ENCODE measurements around the gene COL15A1. TPM values are rescaled to one million over a fixed set of nuclear protein-coding genes. Genes with fewer than 3 reads are reported as not detected.
"Not testable (repeated sequence)": the region's sequence is repeated elsewhere in the genome, so short reads cannot be mapped to it uniquely, and the experiment has no call there.

The COL15A1 gene
- total RNA-seq, 1 experiment from 2014 or later, result 0.10 TPM

GRCh38 chr9:98911042-98911441, 32.7 kb upstream of the COL15A1 start:
- no peaks in the 10 kb centered on the region for H3K4me1 ChIP-seq (ENCODE audit: control insufficient read depth, insufficient read depth, low read length)
- no peaks in the 10 kb centered on the region for H3K27me3 ChIP-seq (ENCODE audit: control insufficient read depth, insufficient read depth, low read length)
- TF ChIP-seq SIN3A (IDR thresholded peaks at IDR 0.05; ENCODE audit: borderline replicate concordance, insufficient read depth, low read depth, low read length) (no peak), REST (IDR thresholded peaks at IDR 0.05; ENCODE audit: insufficient read depth in 1 of 2, low read depth in 2 of 2, low read length in 1 of 2) (no peak), TCF7L2 (IDR thresholded peaks at IDR 0.05; ENCODE audit: low read depth, low read length) (no peak), CTCF (IDR thresholded peaks at IDR 0.05) (no peak), POLR2AphosphoS5 (IDR thresholded peaks at IDR 0.05; ENCODE audit: low read depth, low read length) (no peak)
- BruUV-seq (replicated peaks), result no TSS peak
- no peaks in the 10 kb centered on the region for H3K9me3 ChIP-seq (ENCODE audit: control insufficient read depth, insufficient read depth, low read depth, low read length)
- H3K27ac ChIP-seq (ENCODE audit: low read length), result no peak overlapping the region
- no peak overlapping the region for H3K4me3 ChIP-seq (ENCODE audit: low read depth in 2 of 2, low read length in 2 of 2)
- no peaks in the 10 kb centered on the region for H3K36me3 ChIP-seq (ENCODE audit: control insufficient read depth, insufficient read depth, low read length)
- DNase-seq (ENCODE audit: low read depth, low spot score) (no peak), ATAC-seq (no peak)
- intact Hi-C loops (cut with micrococcal nuclease; ENCODE audit: unreplicated experiment) (no loop called here), in situ Hi-C loops (cut with HindIII; ENCODE audit: low pct_unique_long_range_greater_than_20kb, low sequenced_read_pairs) (no loop called here)
- POLR2A ChIA-PET, result interaction anchor here (0.6 kb wide), 1 partner anchor 13 kb away, joined by 3 read pairs; no protein-coding TSS in a partner anchor
- CTCF ChIA-PET, result no interaction called here

- DNase-seq (ENCODE audit: low read depth, low spot score); H3K4me3 ChIP-seq (ENCODE audit: low read depth in 2 of 2, low read length in 2 of 2); H3K4me1 ChIP-seq (ENCODE audit: control insufficient read depth, insufficient read depth, low read length); in situ Hi-C loops (cut with HindIII; ENCODE audit: low pct_unique_long_range_greater_than_20kb, low sequenced_read_pairs); H3K36me3 ChIP-seq (ENCODE audit: control insufficient read depth, insufficient read depth, low read length); CTCF ChIA-PET; BruUV-seq (replicated peaks); POLR2A ChIA-PET; ATAC-seq; H3K9me3 ChIP-seq (ENCODE audit: control insufficient read depth, insufficient read depth, low read depth, low read length); H3K27ac ChIP-seq (ENCODE audit: low read length); intact Hi-C loops (cut with micrococcal nuclease; ENCODE audit: unreplicated experiment); H3K27me3 ChIP-seq (ENCODE audit: control insufficient read depth, insufficient read depth, low read length): not testable (repeated sequence)
These were observed 32.0 kb upstream of the COL15A1 start for GRCh38 chr9:98911738-98912137.

GRCh38 chr9:98912450-98912849, 31.3 kb upstream of the COL15A1 start:
- no peak overlapping the region for H3K4me3 ChIP-seq (ENCODE audit: low read depth in 2 of 2, low read length in 2 of 2)
- H3K4me1 ChIP-seq (ENCODE audit: control insufficient read depth, insufficient read depth, low read length), result no peaks in the 10 kb centered on the region
- intact Hi-C loops (cut with micrococcal nuclease; ENCODE audit: unreplicated experiment), result no loop called here
- no peak for TF ChIP-seq SIN3A (IDR thresholded peaks at IDR 0.05; ENCODE audit: borderline replicate concordance, insufficient read depth, low read depth, low read length)
- no peak for TF ChIP-seq TCF7L2 (IDR thresholded peaks at IDR 0.05; ENCODE audit: low read depth, low read length)
- TF ChIP-seq CTCF (IDR thresholded peaks at IDR 0.05), result no peak
- TF ChIP-seq POLR2AphosphoS5 (IDR thresholded peaks at IDR 0.05; ENCODE audit: low read depth, low read length), result no peak
- TF ChIP-seq REST (IDR thresholded peaks at IDR 0.05; ENCODE audit: insufficient read depth in 1 of 2, low read depth in 2 of 2, low read length in 1 of 2), result no peak
- H3K27me3 ChIP-seq (ENCODE audit: control insufficient read depth, insufficient read depth, low read length), result no peaks in the 10 kb centered on the region
- no peaks in the 10 kb centered on the region for H3K9me3 ChIP-seq (ENCODE audit: control insufficient read depth, insufficient read depth, low read depth, low read length)
- in situ Hi-C loops (cut with HindIII; ENCODE audit: low pct_unique_long_range_greater_than_20kb, low sequenced_read_pairs), result no loop called here
- ChIA-PET CTCF (no interaction called here), POLR2A (no interaction called here)
- no peak for ATAC-seq
- H3K27ac ChIP-seq (ENCODE audit: low read length), result no peak overlapping the region
- no peak for DNase-seq (ENCODE audit: low read depth, low spot score)
- H3K36me3 ChIP-seq (ENCODE audit: control insufficient read depth, insufficient read depth, low read length), result no peaks in the 10 kb centered on the region
- BruUV-seq (replicated peaks), result no TSS peak

All from Panc1 (cell line).